ENCODE data around the gene ZC4H2. TPM values are rescaled to one million over a fixed set of nuclear protein-coding genes. Genes with fewer than 3 reads are reported as not detected.
A peak's percentile ranks its signal among the peaks of the same experiment; 100 is the strongest.

The ZC4H2 gene
- total and polyA plus RNA-seq, 2 of the 4 experiments (the other 2 are of a cell fraction), result 10.6 to 13.6 TPM

DNA sequence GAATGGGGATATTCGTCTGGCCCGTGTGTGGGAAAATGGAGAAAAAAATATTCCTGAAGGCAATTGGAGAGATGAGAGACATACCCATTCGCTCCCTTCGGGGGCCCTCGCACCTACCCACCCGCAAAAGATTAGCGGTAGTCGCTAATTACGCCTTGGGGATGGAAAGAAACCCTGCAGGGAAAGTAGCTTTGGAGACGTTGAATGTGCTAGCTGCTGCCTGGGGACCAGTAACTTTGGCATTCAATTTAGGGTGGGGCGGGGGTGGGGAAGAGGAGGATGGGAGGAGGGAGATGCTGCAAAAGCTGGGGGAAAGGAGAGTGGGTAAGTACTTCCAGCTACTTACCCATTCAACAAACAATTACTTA lies 407 bp upstream of the ZC4H2 start:
- H4K5ac ChIP-seq (ENCODE audit: low read depth, low read length), result peak overlapping the region; percentile 6; the same call in 1 of the 2 replicates
- H3K56ac ChIP-seq (ENCODE audit: extremely low read depth, insufficient read depth, low read length), result peak overlapping the region; percentile 11; the same call in 1 of the 2 replicates
- H3K14ac ChIP-seq (replicated peaks; ENCODE audit: low read depth, low read length), result no peak overlapping the region
- H4K91ac ChIP-seq (ENCODE audit: insufficient read depth, low read depth, low read length), result no peak overlapping the region
- H3K4me2 ChIP-seq (ENCODE audit: low read depth, low read length), result peak overlapping the region; percentile 63
- no peak for TF ChIP-seq SMC3 (IDR thresholded peaks at IDR 0.05; ENCODE audit: low read depth, low read length)
- no peak for TF ChIP-seq RCOR1 (IDR thresholded peaks at IDR 0.05; ENCODE audit: insufficient replicate concordance, low read length)
- TF ChIP-seq, protein P1, sequence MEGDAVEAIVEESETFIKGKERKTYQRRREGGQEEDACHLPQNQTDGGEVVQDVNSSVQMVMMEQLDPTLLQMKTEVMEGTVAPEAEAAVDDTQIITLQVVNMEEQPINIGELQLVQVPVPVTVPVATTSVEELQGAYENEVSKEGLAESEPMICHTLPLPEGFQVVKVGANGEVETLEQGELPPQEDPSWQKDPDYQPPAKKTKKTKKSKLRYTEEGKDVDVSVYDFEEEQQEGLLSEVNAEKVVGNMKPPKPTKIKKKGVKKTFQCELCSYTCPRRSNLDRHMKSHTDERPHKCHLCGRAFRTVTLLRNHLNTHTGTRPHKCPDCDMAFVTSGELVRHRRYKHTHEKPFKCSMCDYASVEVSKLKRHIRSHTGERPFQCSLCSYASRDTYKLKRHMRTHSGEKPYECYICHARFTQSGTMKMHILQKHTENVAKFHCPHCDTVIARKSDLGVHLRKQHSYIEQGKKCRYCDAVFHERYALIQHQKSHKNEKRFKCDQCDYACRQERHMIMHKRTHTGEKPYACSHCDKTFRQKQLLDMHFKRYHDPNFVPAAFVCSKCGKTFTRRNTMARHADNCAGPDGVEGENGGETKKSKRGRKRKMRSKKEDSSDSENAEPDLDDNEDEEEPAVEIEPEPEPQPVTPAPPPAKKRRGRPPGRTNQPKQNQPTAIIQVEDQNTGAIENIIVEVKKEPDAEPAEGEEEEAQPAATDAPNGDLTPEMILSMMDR (conservative IDR thresholded peaks at IDR 0.05; ENCODE audit: low read depth, low read length), result no peak
- no peak for TF ChIP-seq CEBPB (IDR thresholded peaks at IDR 0.05; ENCODE audit: low read depth, low read length)
- TF ChIP-seq RFX5 (IDR thresholded peaks at IDR 0.05; ENCODE audit: low read depth, low read length), result no peak
- no peak for TF ChIP-seq NFE2L2 (IDR thresholded peaks at IDR 0.05; ENCODE audit: low read depth, low read length)
- TF ChIP-seq, protein P2, sequence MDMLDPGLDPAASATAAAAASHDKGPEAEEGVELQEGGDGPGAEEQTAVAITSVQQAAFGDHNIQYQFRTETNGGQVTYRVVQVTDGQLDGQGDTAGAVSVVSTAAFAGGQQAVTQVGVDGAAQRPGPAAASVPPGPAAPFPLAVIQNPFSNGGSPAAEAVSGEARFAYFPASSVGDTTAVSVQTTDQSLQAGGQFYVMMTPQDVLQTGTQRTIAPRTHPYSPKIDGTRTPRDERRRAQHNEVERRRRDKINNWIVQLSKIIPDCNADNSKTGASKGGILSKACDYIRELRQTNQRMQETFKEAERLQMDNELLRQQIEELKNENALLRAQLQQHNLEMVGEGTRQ (IDR thresholded peaks at IDR 0.05; ENCODE audit: low read depth, low read length), result no peak
- TF ChIP-seq POLR2A (IDR thresholded peaks at IDR 0.05; ENCODE audit: low read depth, low read length), result no peak
- no peak for TF ChIP-seq MAFK (IDR thresholded peaks at IDR 0.05; ENCODE audit: low read depth, low read length)
- no peak for TF ChIP-seq MXI1 (IDR thresholded peaks at IDR 0.05; ENCODE audit: borderline replicate concordance, low read depth, low read length)
- no peak for TF ChIP-seq BHLHE40 (IDR thresholded peaks at IDR 0.05; ENCODE audit: low read depth, low read length)
- no peak for TF ChIP-seq FOS (IDR thresholded peaks at IDR 0.05; ENCODE audit: low read depth, low read length)
- TF ChIP-seq MAZ (IDR thresholded peaks at IDR 0.05; ENCODE audit: borderline replicate concordance, low read depth, low read length), result no peak
- TF ChIP-seq, protein P3, sequence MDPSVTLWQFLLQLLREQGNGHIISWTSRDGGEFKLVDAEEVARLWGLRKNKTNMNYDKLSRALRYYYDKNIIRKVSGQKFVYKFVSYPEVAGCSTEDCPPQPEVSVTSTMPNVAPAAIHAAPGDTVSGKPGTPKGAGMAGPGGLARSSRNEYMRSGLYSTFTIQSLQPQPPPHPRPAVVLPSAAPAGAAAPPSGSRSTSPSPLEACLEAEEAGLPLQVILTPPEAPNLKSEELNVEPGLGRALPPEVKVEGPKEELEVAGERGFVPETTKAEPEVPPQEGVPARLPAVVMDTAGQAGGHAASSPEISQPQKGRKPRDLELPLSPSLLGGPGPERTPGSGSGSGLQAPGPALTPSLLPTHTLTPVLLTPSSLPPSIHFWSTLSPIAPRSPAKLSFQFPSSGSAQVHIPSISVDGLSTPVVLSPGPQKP (IDR thresholded peaks at IDR 0.05; ENCODE audit: borderline replicate concordance, low read depth, low read length), result no peak
- TF ChIP-seq RAD21 (IDR thresholded peaks at IDR 0.05; ENCODE audit: low read length), result no peak
- no peak for TF ChIP-seq CHD1 (IDR thresholded peaks at IDR 0.05; ENCODE audit: low read depth, low read length)
- WGBS, 2 experiments (ENCODE audit: extremely low coverage in 2 of 2, insufficient read length in 1 of 2), result 20% methylated on average over 1 of the region's 11 CpGs; no CpG with 5 or more reads in 1 of the 2 experiments
- ATAC-seq (ENCODE audit: low read depth) (peak; percentile 6; the same call in 1 of the 2 replicates), DNase-seq (no peak)
- H3K18ac ChIP-seq (ENCODE audit: low read depth, low read length), result no peak overlapping the region
- peak overlapping the region; percentile 74 for H3K4me3 ChIP-seq (ENCODE audit: insufficient read depth, low read depth, low read length)
- H3K9ac ChIP-seq (ENCODE audit: low read depth, low read length), result no peak overlapping the region; the same call in 1 of the 2 replicates
- intact Hi-C loops (cut with micrococcal nuclease) (loop anchor here (1.0 kb wide), 1 partner anchor 58 kb away; the partner anchor contains the start of gene ZC3H12B), in situ Hi-C loops (cut with MboI; ENCODE audit: low sequenced_read_pairs) (no loop called here), dilution Hi-C loops (cut with HindIII; ENCODE audit: low sequenced_read_pairs, unreplicated experiment) (no loop called here)
- no peak overlapping the region for H2BK5ac ChIP-seq (ENCODE audit: low read depth, low read length, poor library complexity, severe bottlenecking)
- H3K36me3 ChIP-seq (ENCODE audit: control insufficient read depth, insufficient read depth, low read length), result no peaks in the 10 kb centered on the region
- H4K8ac ChIP-seq (ENCODE audit: low read depth in 2 of 2, low read length in 2 of 2), result peak overlapping the region in 1 of 2 experiments; percentile 77; a peak in 2 of 4 replicates
- CTCF ChIA-PET, result interaction anchor here (1.4 kb wide), 1 partner anchor 65 kb away, joined by 3 read pairs; no protein-coding TSS in a partner anchor
- POLR2A ChIA-PET (ENCODE audit: unreplicated experiment), result no interaction called here
- H3K4me1 ChIP-seq (ENCODE audit: control insufficient read depth, insufficient read depth, low read length), result no peaks in the 10 kb centered on the region
- no peak overlapping the region for H3K4ac ChIP-seq (ENCODE audit: low read depth, low read length)
- H2BK15ac ChIP-seq (ENCODE audit: low read depth, low read length), result no peak overlapping the region
- 0 out of 4 replicates have a peak, but pooled peaks cover 0 to 4% of the 10 kb centered on the region in 2 experiments for H3K79me1 ChIP-seq (ENCODE audit: low read depth in 1 of 2, low read length in 2 of 2)
- no TSS peak for BruUV-seq (replicated peaks)
- H3K9me3 ChIP-seq (ENCODE audit: control insufficient read depth, insufficient read depth, low read length), result no peaks in the 10 kb centered on the region
- H3K27me3 ChIP-seq (ENCODE audit: control insufficient read depth, insufficient read depth, low read length), result no peaks in the 10 kb centered on the region
- no peak overlapping the region for H2AK5ac ChIP-seq (ENCODE audit: low read depth, low read length)
- H3K23ac ChIP-seq (ENCODE audit: low read depth, low read length), result no peak overlapping the region
- H2AK9ac ChIP-seq (replicated peaks; ENCODE audit: low read depth, low read length, poor library complexity), result peak overlapping the region; percentile 30
- peak overlapping the region; percentile 88 for H2AFZ ChIP-seq (replicated peaks; ENCODE audit: low read length, poor library complexity)
- no peaks in the 10 kb centered on the region for H3K9me1 ChIP-seq (ENCODE audit: insufficient read depth, low read length)
- H2BK120ac ChIP-seq (ENCODE audit: low read depth, low read length), result no peak overlapping the region
- H2BK20ac ChIP-seq (ENCODE audit: low read depth, low read length), result no peak overlapping the region
- no peak overlapping the region for H3K27ac ChIP-seq (ENCODE audit: insufficient read depth, low read length)
- H4K20me1 ChIP-seq (ENCODE audit: insufficient read depth, low read length), result no peaks in the 10 kb centered on the region

Measured in IMR-90 (cell line).